Lower leg skin (tissue), 4 donors: ENCODE results near the gene USP40. TPM values are rescaled to one million over a fixed set of nuclear protein-coding genes. Genes with fewer than 3 reads are reported as not detected.

ENCODE experiments used
- DNase-seq, 2 donors: peaks; one replicate each; pipeline ENCODE4 v3.0.0-alpha.2; 2019; ENCODE audit warnings: low spot score in 2 of 2
- H3K4me3 ChIP-seq: fragments of 200-600 bp; sonication (generic); 2 replicates; pipeline ENCODE4 v1.5.1; 2017; ENCODE audit warnings: mild to moderate bottlenecking, low read depth; ENCODE audit not compliant: poor library complexity, severe bottlenecking
- CTCF ChIP-seq, 3 donors: fragments of 450-650 bp; IDR thresholded peaks; one replicate each; pipeline ENCODE4 v1.5.1; 2016; ENCODE audit warnings: antibody characterized with exemption in 3 of 3, mild to moderate bottlenecking in 3 of 3, moderate library complexity in 2 of 3
- POLR2A ChIP-seq, 2 donors: fragments of 450-650 bp; IDR thresholded peaks; one replicate each; pipeline ENCODE4 v1.6.1; 2016 to 2017; ENCODE audit warnings: antibody characterized with exemption in 2 of 2, mild to moderate bottlenecking in 1 of 2, moderate library complexity in 1 of 2
- WGBS, 2 donors: methylation state at CpG; one replicate each; pipeline ENCODE4 v1.1.5; 2018; 5-methylcytosine and 5-hydroxymethylcytosine counted together
- intact Hi-C: fragments of 100-400 bp; cut with DNase I; formaldehyde crosslinking; loops from one replicate; pipeline ENCODE4 v1.15.0; 2023; ENCODE audit warnings: low total_unique reads
- total RNA-seq, 4 donors: library from RNA; depleted of rRNA; stranded (reverse); fragments of >200 nt; gene quantifications; one replicate each; pipeline ENCODE4 v1.1.0, GENCODE V29; 2016

Gene USP40
- total RNA-seq, 4 donors from 2014 or later = 26.9 to 38.7 (median 37.4) TPM

- WGBS, 2 donors = 94 to 96% methylated on average over 4 of the region's 4 CpGs
- TF ChIP-seq CTCF (IDR thresholded peaks at IDR 0.05) (no peak), POLR2A (IDR thresholded peaks at IDR 0.05) (no peak)
- intact Hi-C loops = no loop called here
- no peak overlapping the region for H3K4me3 ChIP-seq
- DNase-seq = no peak
Observed at GRCh38 chr2:233546774-233547173, 19.8 kb downstream of the USP40 start.

GRCh38 chr2:233546101-233546500, 20.5 kb downstream of the USP40 start:
- H3K4me3 ChIP-seq = no peak overlapping the region
- intact Hi-C loops = no loop called here
- no peak for TF ChIP-seq CTCF (IDR thresholded peaks at IDR 0.05)
- TF ChIP-seq POLR2A (IDR thresholded peaks at IDR 0.05) = no peak
- DNase-seq = no peak

- WGBS, 2 donors = 81 to 91% methylated on average over 5 of the region's 5 CpGs
- intact Hi-C loops = no loop called here
- no peak overlapping the region for H3K4me3 ChIP-seq
- no peak for TF ChIP-seq CTCF (IDR thresholded peaks at IDR 0.05)
- TF ChIP-seq POLR2A (IDR thresholded peaks at IDR 0.05) = no peak
- no peak for DNase-seq
Observed at GRCh38 chr2:233544200-233544610, 22.4 kb downstream of the USP40 start.

GRCh38 chr2:233542507-233542906, 24.1 kb downstream of the USP40 start:
- WGBS, 2 donors = 71% methylated on average over 5 of the region's 5 CpGs
- H3K4me3 ChIP-seq = no peak overlapping the region
- intact Hi-C loops = no loop called here
- no peak for DNase-seq
- TF ChIP-seq CTCF (IDR thresholded peaks at IDR 0.05) = no peak
- no peak for TF ChIP-seq POLR2A (IDR thresholded peaks at IDR 0.05)

GRCh38 chr2:233538741-233539140, 27.8 kb downstream of the USP40 start:
- no peak for DNase-seq
- 94 to 99% methylated on average over 5 of the region's 5 CpGs for WGBS, 2 donors
- intact Hi-C loops = no loop called here
- H3K4me3 ChIP-seq = no peak overlapping the region
- TF ChIP-seq CTCF (IDR thresholded peaks at IDR 0.05) (no peak), POLR2A (IDR thresholded peaks at IDR 0.05) (no peak)

- no peak for DNase-seq
- no peak overlapping the region for H3K4me3 ChIP-seq
- intact Hi-C loops = no loop called here
- TF ChIP-seq CTCF (IDR thresholded peaks at IDR 0.05) (no peak), POLR2A (IDR thresholded peaks at IDR 0.05) (no peak)
Observed at GRCh38 chr2:233535271-233535670, 31.3 kb downstream of the USP40 start.
